ENCODE measurements around the gene PCCA. TPM values are rescaled to one million over a fixed set of nuclear protein-coding genes. Genes with fewer than 3 reads are reported as not detected.

PCCA gene
- total RNA-seq, 1 experiment from 2014 or later = 8.9 TPM

DNA sequence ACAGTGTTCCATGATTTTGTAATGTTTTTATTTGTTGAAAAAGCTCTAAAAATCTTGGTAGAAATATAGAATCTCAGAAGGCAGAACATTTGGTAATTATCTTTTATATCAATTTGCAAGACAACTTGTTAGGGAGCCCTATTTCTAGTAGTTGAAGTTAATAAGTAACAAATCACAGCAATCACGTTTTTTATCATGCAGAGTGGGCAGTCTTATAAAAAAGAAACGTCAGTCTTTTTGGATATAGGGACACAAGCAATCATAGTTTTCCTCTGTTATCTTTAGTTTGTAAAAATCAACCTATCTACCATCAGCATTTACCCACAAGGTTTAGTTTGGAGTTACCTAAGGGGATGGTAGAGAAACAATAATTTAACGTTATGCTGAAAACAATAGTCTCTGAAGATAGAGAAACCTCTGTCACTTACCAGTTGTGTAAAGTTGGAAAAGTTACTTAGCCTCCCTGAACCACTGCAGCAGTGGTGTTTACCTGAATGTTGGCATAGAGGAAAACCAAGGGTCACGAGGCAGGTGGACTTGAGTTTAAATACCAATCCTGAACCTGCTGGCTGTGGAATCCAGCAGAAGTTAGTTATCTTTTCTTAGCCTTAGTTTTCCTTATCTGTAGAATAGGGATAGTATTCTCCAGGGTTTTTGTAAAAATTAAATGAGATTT is 306.9 kb downstream of the PCCA start:
- intact Hi-C loops (cut with micrococcal nuclease; ENCODE audit: unreplicated experiment) = loop anchor here (10.0 kb wide), 1 partner anchor 49 kb away; no protein-coding TSS in a partner anchor
- H3K36me3 Mint-ChIP-seq (ENCODE audit: insufficient read depth, unreplicated experiment) = no peaks in the 10 kb centered on the region
- no peaks in the 10 kb centered on the region for H3K27me3 Mint-ChIP-seq (ENCODE audit: unreplicated experiment)
- no peak overlapping the region for H3K4me3 Mint-ChIP-seq (ENCODE audit: low read depth, unreplicated experiment)
- DNase-seq = no peak
- BruUV-seq (replicated peaks) = no TSS peak
- TF ChIP-seq, protein P1, sequence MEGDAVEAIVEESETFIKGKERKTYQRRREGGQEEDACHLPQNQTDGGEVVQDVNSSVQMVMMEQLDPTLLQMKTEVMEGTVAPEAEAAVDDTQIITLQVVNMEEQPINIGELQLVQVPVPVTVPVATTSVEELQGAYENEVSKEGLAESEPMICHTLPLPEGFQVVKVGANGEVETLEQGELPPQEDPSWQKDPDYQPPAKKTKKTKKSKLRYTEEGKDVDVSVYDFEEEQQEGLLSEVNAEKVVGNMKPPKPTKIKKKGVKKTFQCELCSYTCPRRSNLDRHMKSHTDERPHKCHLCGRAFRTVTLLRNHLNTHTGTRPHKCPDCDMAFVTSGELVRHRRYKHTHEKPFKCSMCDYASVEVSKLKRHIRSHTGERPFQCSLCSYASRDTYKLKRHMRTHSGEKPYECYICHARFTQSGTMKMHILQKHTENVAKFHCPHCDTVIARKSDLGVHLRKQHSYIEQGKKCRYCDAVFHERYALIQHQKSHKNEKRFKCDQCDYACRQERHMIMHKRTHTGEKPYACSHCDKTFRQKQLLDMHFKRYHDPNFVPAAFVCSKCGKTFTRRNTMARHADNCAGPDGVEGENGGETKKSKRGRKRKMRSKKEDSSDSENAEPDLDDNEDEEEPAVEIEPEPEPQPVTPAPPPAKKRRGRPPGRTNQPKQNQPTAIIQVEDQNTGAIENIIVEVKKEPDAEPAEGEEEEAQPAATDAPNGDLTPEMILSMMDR (IDR thresholded peaks at IDR 0.05; ENCODE audit: unreplicated experiment) = no peak
- CTCF ChIA-PET = no interaction called here
- no peaks in the 10 kb centered on the region for H3K4me1 Mint-ChIP-seq (ENCODE audit: low read depth, unreplicated experiment)
- H3K9me3 Mint-ChIP-seq (ENCODE audit: low read depth, unreplicated experiment) = no peaks in the 10 kb centered on the region
- H3K27ac Mint-ChIP-seq (ENCODE audit: unreplicated experiment) = no peak overlapping the region

GRCh38 chr13:100396776-100397175 is 307.9 kb downstream of the PCCA start:
- CTCF ChIA-PET = no interaction called here

DNA sequence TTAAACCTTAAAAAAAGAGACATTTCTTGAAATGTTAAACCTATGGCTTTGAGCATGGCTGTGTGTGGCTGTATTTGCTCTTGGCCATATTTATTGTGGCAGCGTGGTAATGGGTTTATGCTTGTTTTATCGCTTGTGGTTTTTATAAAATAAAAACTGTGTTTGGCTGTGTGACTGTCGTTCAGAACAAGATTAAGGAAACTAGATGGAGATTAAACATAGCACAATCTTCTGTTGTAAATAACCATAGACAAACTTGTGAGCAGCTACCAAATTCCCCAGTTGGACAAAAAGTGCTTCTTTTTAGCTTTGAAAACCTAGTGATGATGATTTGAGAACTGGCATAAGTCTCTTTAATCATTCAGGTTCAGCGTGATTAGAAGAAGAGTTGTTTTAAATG is 308.7 kb downstream of the PCCA start:
- TF ChIP-seq, protein P1 (IDR thresholded peaks at IDR 0.05; ENCODE audit: unreplicated experiment) = no peak
- H3K27ac Mint-ChIP-seq (ENCODE audit: unreplicated experiment) = no peak overlapping the region
- H3K9me3 Mint-ChIP-seq (ENCODE audit: low read depth, unreplicated experiment) = peaks cover 2% of the 10 kb centered on the region
- no peaks in the 10 kb centered on the region for H3K4me1 Mint-ChIP-seq (ENCODE audit: low read depth, unreplicated experiment)
- DNase-seq = no peak
- H3K36me3 Mint-ChIP-seq (ENCODE audit: insufficient read depth, unreplicated experiment) = no peaks in the 10 kb centered on the region
- intact Hi-C loops (cut with micrococcal nuclease; ENCODE audit: unreplicated experiment) = loop anchor here (10.0 kb wide), 1 partner anchor 47 kb away; no protein-coding TSS in a partner anchor
- BruUV-seq (replicated peaks) = no TSS peak
- CTCF ChIA-PET = no interaction called here
- no peak overlapping the region for H3K4me3 Mint-ChIP-seq (ENCODE audit: low read depth, unreplicated experiment)
- no peaks in the 10 kb centered on the region for H3K27me3 Mint-ChIP-seq (ENCODE audit: unreplicated experiment)

More at GRCh38 chr13:100396776-100397175, 307.9 kb downstream of the PCCA start:
- TF ChIP-seq, protein P1 (IDR thresholded peaks at IDR 0.05; ENCODE audit: unreplicated experiment) = no peak
- BruUV-seq (replicated peaks) = no TSS peak
- no peaks in the 10 kb centered on the region for H3K9me3 Mint-ChIP-seq (ENCODE audit: low read depth, unreplicated experiment)
- H3K27ac Mint-ChIP-seq (ENCODE audit: unreplicated experiment) = no peak overlapping the region
- H3K27me3 Mint-ChIP-seq (ENCODE audit: unreplicated experiment) = no peaks in the 10 kb centered on the region
- no peaks in the 10 kb centered on the region for H3K4me1 Mint-ChIP-seq (ENCODE audit: low read depth, unreplicated experiment)
- no peak for DNase-seq
- no peaks in the 10 kb centered on the region for H3K36me3 Mint-ChIP-seq (ENCODE audit: insufficient read depth, unreplicated experiment)
- no peak overlapping the region for H3K4me3 Mint-ChIP-seq (ENCODE audit: low read depth, unreplicated experiment)
- intact Hi-C loops (cut with micrococcal nuclease; ENCODE audit: unreplicated experiment) = loop anchor here (10.0 kb wide), 1 partner anchor 48 kb away; no protein-coding TSS in a partner anchor

GRCh38 chr13:100398360-100398759 is 309.5 kb downstream of the PCCA start:
- Mint-ChIP-seq H3K27ac (ENCODE audit: unreplicated experiment) (no peak overlapping the region), H3K9me3 (ENCODE audit: low read depth, unreplicated experiment) (peaks cover 7% of the 10 kb centered on the region), H3K4me1 (ENCODE audit: low read depth, unreplicated experiment) (no peaks in the 10 kb centered on the region), H3K4me3 (ENCODE audit: low read depth, unreplicated experiment) (no peak overlapping the region), H3K27me3 (ENCODE audit: unreplicated experiment) (no peaks in the 10 kb centered on the region), H3K36me3 (ENCODE audit: insufficient read depth, unreplicated experiment) (no peaks in the 10 kb centered on the region)
- TF ChIP-seq, protein P1 (IDR thresholded peaks at IDR 0.05; ENCODE audit: unreplicated experiment) = no peak
- BruUV-seq (replicated peaks) = no TSS peak
- intact Hi-C loops (cut with micrococcal nuclease; ENCODE audit: unreplicated experiment) = loop anchor here (10.0 kb wide), 1 partner anchor 46 kb away; no protein-coding TSS in a partner anchor
- CTCF ChIA-PET = no interaction called here
- DNase-seq = no peak
